K562 (cell line): ENCODE data around the gene SKOR1.

ENCODE experiments used
- CHD4 ChIP-seq: fragments of 200-600 bp; sonication (generic); IDR thresholded peaks from 3 replicates; pipeline ENCODE4 v1.6.1; 2012; ENCODE audit warnings: low read depth, mild to moderate bottlenecking, mixed read lengths, low read length, inconsistent platforms; ENCODE audit not compliant: insufficient read depth, insufficient replicate concordance, poor library complexity, severe bottlenecking
- ELF1 ChIP-seq: fragments of 200-800 bp; sonication (Bioruptor generic); IDR thresholded peaks from 2 replicates; pipeline ENCODE4 v1.6.1; 2016; ENCODE audit warnings: missing genetic modification characterization, missing compliant biosample characterization
- ELF4 ChIP-seq: fragments of 450-650 bp; formaldehyde crosslinking; IDR thresholded peaks from 2 replicates; pipeline ENCODE4 v1.4.0; 2022; ENCODE audit warnings: missing genetic modification characterization
- GATAD2A ChIP-seq: fragments of 450-650 bp; IDR thresholded peaks from 2 replicates; pipeline ENCODE4 v1.6.1; 2017
- TF ChIP-seq, protein P1 (sequence below): fragments of 450-650 bp; IDR thresholded peaks from 2 replicates; pipeline ENCODE4 v1.6.1; 2017; ENCODE audit warnings: mild to moderate bottlenecking, moderate library complexity
- TF ChIP-seq, protein P2 (sequence below): IDR thresholded peaks from 2 replicates; pipeline ENCODE4 v1.6.1; 2016; ENCODE audit warnings: missing genetic modification characterization, missing compliant biosample characterization
- TF ChIP-seq, protein P3 (sequence below), 3 experiments: IDR thresholded peaks in 2 of 3; conservative IDR thresholded peaks in 1 of 3; 2 replicates each; pipeline ENCODE4 v1.5.1; 2011 to 2012; ENCODE audit warnings: low read length in 3 of 3, mild to moderate bottlenecking in 3 of 3, control low read depth in 2 of 3, improper control_type of control experiment in 1 of 3, inconsistent platforms in 1 of 3, low read depth in 1 of 3, mixed read lengths in 1 of 3, moderate library complexity in 1 of 3; ENCODE audit not compliant: insufficient read depth in 2 of 3

DNA sequence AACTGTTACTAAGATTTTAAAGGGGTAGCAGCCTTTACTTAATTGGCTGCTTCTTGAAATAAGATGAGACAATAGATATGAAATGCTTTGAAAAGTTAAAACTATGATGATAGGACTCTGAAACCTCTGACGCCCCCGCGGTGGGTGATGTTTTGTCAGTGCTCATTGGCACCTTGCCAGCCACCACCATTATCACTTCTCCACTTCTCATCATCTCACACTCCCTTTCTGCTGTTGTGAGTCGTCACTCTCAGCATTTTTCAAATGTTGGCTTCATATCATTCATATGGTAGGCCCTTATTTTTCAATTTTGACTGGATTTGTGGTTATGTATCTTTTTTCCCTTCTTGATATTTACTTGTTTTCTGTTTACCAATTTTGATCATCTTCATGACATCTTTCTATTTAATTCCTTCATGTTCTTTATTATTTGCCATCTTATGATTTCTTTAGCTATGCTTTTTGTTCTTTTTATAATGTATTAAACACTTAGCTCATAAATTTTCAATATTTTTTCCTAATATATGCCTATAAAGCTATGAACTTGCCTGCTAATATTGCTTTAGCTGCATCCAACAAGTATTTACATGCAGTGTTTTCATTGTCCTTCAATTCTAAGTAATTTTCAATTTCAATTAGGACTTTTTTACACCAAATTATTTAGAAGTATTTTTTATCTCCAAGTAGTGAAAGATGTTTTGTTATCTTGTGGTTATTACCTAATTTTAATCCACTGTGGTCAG, 30.3 kb upstream of the SKOR1 start:
- TF ChIP-seq CHD4 (no peak), ELF4 (CRISPR knock-in tag) (no peak), ELF1 (no peak), GATAD2A (no peak)
- TF ChIP-seq, protein P1, sequence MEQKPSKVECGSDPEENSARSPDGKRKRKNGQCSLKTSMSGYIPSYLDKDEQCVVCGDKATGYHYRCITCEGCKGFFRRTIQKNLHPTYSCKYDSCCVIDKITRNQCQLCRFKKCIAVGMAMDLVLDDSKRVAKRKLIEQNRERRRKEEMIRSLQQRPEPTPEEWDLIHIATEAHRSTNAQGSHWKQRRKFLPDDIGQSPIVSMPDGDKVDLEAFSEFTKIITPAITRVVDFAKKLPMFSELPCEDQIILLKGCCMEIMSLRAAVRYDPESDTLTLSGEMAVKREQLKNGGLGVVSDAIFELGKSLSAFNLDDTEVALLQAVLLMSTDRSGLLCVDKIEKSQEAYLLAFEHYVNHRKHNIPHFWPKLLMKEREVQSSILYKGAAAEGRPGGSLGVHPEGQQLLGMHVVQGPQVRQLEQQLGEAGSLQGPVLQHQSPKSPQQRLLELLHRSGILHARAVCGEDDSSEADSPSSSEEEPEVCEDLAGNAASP: no peak
- TF ChIP-seq, protein P2, sequence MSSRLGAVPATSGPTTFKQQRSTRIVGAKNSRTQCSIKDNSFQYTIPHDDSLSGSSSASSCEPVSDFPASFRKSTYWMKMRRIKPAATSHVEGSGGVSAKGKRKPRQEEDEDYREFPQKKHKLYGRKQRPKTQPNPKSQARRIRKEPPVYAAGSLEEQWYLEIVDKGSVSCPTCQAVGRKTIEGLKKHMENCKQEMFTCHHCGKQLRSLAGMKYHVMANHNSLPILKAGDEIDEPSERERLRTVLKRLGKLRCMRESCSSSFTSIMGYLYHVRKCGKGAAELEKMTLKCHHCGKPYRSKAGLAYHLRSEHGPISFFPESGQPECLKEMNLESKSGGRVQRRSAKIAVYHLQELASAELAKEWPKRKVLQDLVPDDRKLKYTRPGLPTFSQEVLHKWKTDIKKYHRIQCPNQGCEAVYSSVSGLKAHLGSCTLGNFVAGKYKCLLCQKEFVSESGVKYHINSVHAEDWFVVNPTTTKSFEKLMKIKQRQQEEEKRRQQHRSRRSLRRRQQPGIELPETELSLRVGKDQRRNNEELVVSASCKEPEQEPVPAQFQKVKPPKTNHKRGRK: no peak
- TF ChIP-seq, protein P3, sequence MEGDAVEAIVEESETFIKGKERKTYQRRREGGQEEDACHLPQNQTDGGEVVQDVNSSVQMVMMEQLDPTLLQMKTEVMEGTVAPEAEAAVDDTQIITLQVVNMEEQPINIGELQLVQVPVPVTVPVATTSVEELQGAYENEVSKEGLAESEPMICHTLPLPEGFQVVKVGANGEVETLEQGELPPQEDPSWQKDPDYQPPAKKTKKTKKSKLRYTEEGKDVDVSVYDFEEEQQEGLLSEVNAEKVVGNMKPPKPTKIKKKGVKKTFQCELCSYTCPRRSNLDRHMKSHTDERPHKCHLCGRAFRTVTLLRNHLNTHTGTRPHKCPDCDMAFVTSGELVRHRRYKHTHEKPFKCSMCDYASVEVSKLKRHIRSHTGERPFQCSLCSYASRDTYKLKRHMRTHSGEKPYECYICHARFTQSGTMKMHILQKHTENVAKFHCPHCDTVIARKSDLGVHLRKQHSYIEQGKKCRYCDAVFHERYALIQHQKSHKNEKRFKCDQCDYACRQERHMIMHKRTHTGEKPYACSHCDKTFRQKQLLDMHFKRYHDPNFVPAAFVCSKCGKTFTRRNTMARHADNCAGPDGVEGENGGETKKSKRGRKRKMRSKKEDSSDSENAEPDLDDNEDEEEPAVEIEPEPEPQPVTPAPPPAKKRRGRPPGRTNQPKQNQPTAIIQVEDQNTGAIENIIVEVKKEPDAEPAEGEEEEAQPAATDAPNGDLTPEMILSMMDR (IDR thresholded peaks at IDR 0.05 in 2 of 3, conservative IDR thresholded peaks at IDR 0.05 in 1 of 3; ENCODE audit: insufficient read depth in 2 of 3, low read depth in 1 of 3, low read length in 3 of 3): no peak
